CD14-positive monocyte (primary cell): Measurements from ENCODE around the gene GULP1. TPM values are rescaled to one million over a fixed set of nuclear protein-coding genes. Genes with fewer than 3 reads are reported as not detected.

Experiments
- DNase-seq, 3 donors: peaks; one replicate each; pipeline ENCODE4 v3.0.0-alpha.2; 2011 to 2022
- H2AFZ ChIP-seq: 2 replicates; pipeline ENCODE4 v1.6.0; 2012; ENCODE audit warnings: mild to moderate bottlenecking, low read depth, low read length, inconsistent platforms; ENCODE audit not compliant: insufficient read depth, poor library complexity, severe bottlenecking
- H3K27ac ChIP-seq, 2 donors: 1 replicate in 1 of 2; 2 replicates in 1 of 2; pipeline ENCODE4 v1.5.1; 2012 to 2013; ENCODE audit warnings: low read length in 2 of 2, control low read depth in 1 of 2, inconsistent platforms in 1 of 2, low read depth in 1 of 2, mild to moderate bottlenecking in 1 of 2
- H3K27me3 ChIP-seq, 2 donors: one replicate each; pipeline versions ENCODE4 v1.6.0 to v1.6.1; 2011 to 2013; ENCODE audit warnings: low read length in 2 of 2; ENCODE audit not compliant: control insufficient read depth in 2 of 2, insufficient read depth in 2 of 2
- H3K36me3 ChIP-seq, 2 donors: replicated peaks in 1 of 2; 1 replicate in 1 of 2; 2 replicates in 1 of 2; pipeline versions ENCODE4 v1.5.1 to v1.6.1; 2012 to 2013; ENCODE audit warnings: low read length in 2 of 2, control low read depth in 1 of 2, inconsistent platforms in 1 of 2, mild to moderate bottlenecking in 1 of 2; ENCODE audit not compliant: insufficient read depth in 2 of 2, control insufficient read depth in 1 of 2
- H3K4me1 ChIP-seq, 2 donors: 1 replicate in 1 of 2; 2 replicates in 1 of 2; pipeline versions ENCODE4 v1.5.1 to v1.6.1; 2012 to 2013; ENCODE audit warnings: low read length in 2 of 2, control low read depth in 1 of 2, inconsistent platforms in 1 of 2, mild to moderate bottlenecking in 1 of 2, moderate library complexity in 1 of 2; ENCODE audit not compliant: insufficient read depth in 2 of 2, control insufficient read depth in 1 of 2
- H3K4me2 ChIP-seq: replicated peaks from 2 replicates; pipeline ENCODE3; 2012; ENCODE audit warnings: low read length, moderate library complexity, mild to moderate bottlenecking; ENCODE audit not compliant: poor library complexity, severe bottlenecking; ENCODE audit errors: extremely low read depth
- H3K4me3 ChIP-seq, 3 experiments: fragments of 200-600 bp in 1 of 3; sonication (generic) in 1 of 3; replicated peaks in 1 of 3; 1 replicate in 2 of 3; 2 replicates in 1 of 3; pipeline ENCODE4 v1.5.1; 2011 to 2013; ENCODE audit warnings: low read length in 3 of 3, mild to moderate bottlenecking in 3 of 3, control low read depth in 2 of 3, low read depth in 2 of 3, inconsistent platforms in 1 of 3, moderate library complexity in 1 of 3
- H3K79me2 ChIP-seq: 2 replicates; pipeline ENCODE4 v1.6.0; 2012; ENCODE audit warnings: mild to moderate bottlenecking, control low read depth, inconsistent platforms, low read length, moderate library complexity; ENCODE audit not compliant: insufficient read depth
- H3K9ac ChIP-seq: 2 replicates; pipeline ENCODE4 v1.6.0; 2017; ENCODE audit warnings: low read length, mild to moderate bottlenecking; ENCODE audit not compliant: insufficient read depth, poor library complexity, severe bottlenecking
- H3K9me3 ChIP-seq, 2 donors: replicated peaks in 1 of 2; 1 replicate in 1 of 2; 2 replicates in 1 of 2; pipeline versions ENCODE4 v1.5.1 to v1.6.1; 2012 to 2013; ENCODE audit warnings: low read length in 2 of 2, control low read depth in 1 of 2; ENCODE audit not compliant: control insufficient read depth in 1 of 2, insufficient read depth in 1 of 2
- H4K20me1 ChIP-seq: 2 replicates; pipeline ENCODE4 v1.6.0; 2012; ENCODE audit warnings: mild to moderate bottlenecking, low read length, control low read depth, moderate library complexity; ENCODE audit not compliant: insufficient read depth
- H3K27ac Mint-ChIP-seq, 7 donors: one replicate each; pipeline ENCODE4 v1.8.0; 2020; ENCODE audit warnings: mild to moderate bottlenecking in 7 of 7, mixed read lengths in 7 of 7, moderate library complexity in 6 of 7, inconsistent platforms in 2 of 7
- H3K27me3 Mint-ChIP-seq, 3 donors: one replicate each; pipeline ENCODE4 v1.8.0; 2021 to 2022; ENCODE audit warnings: low read depth in 3 of 3, mild to moderate bottlenecking in 3 of 3, mixed read lengths in 3 of 3, moderate library complexity in 3 of 3, inconsistent platforms in 1 of 3
- H3K36me3 Mint-ChIP-seq, 2 donors: one replicate each; pipeline ENCODE4 v1.8.0; 2020; ENCODE audit warnings: mixed read lengths in 2 of 2, inconsistent platforms in 1 of 2, mild to moderate bottlenecking in 1 of 2
- H3K4me1 Mint-ChIP-seq: one replicate; pipeline ENCODE4 v1.8.0; 2020; ENCODE audit warnings: mild to moderate bottlenecking, mixed read lengths
- H3K4me3 Mint-ChIP-seq, 2 donors: one replicate each; pipeline ENCODE4 v1.8.0; 2020; ENCODE audit warnings: mild to moderate bottlenecking in 2 of 2, mixed read lengths in 2 of 2, moderate library complexity in 1 of 2
- H3K9me3 Mint-ChIP-seq, 7 donors: one replicate each; pipeline ENCODE4 v1.8.0; 2020 to 2022; ENCODE audit warnings: mixed read lengths in 7 of 7, mild to moderate bottlenecking in 6 of 7, moderate library complexity in 6 of 7, inconsistent platforms in 2 of 7
- CTCF ChIP-seq: fragments of 200-600 bp; IDR thresholded peaks from one replicate; pipeline ENCODE4 v1.8.0; 2022; ENCODE audit warnings: antibody characterized with exemption, mild to moderate bottlenecking
- WGBS: methylation state at CpG from one replicate; pipeline ENCODE4 v1.1.5; 2013; ENCODE audit warnings: missing lambda C conversion rate; ENCODE audit not compliant: insufficient coverage; 5-methylcytosine and 5-hydroxymethylcytosine counted together
- intact Hi-C, 2 donors: fragments of 100-400 bp; cut with micrococcal nuclease; formaldehyde crosslinking; loops; one replicate each; pipeline versions ENCODE4 v1.15.0 to v1.15.1; 2023
- polyA plus RNA-seq, 3 donors: library from polyadenylated mRNA; depleted of rRNA in 1 of 3; unstranded in 2 of 3; stranded (reverse) in 1 of 3; fragments of 300-500 nt in 2 of 3; fragments of >200 nt in 1 of 3; fragmentation: Illumina TruSeq in 2 of 3; gene quantifications; 1 replicate in 2 of 3; 2 replicates in 1 of 3; pipeline ENCODE4 v1.2.3, GENCODE V29; 2012 to 2021

Gene GULP1
- polyA plus RNA-seq, 3 donors = not detected

GRCh38 chr2:188523919-188524318 is 232.2 kb downstream of the GULP1 start:
- H3K27ac ChIP-seq = no peak overlapping the region
- H3K27me3 ChIP-seq = no peaks in the 10 kb centered on the region
- peaks cover 0 to 2% (median 0%) of the 10 kb centered on the region in 3 donors for H3K27me3 Mint-ChIP-seq
- H3K9ac ChIP-seq = no peak overlapping the region
- H3K4me3 Mint-ChIP-seq = no peak overlapping the region
- intact Hi-C loops = no loop called here
- TF ChIP-seq CTCF = no peak
- H3K9me3 ChIP-seq = no peaks in the 10 kb centered on the region
- no peak overlapping the region for H3K4me3 ChIP-seq
- no peaks in the 10 kb centered on the region for H3K79me2 ChIP-seq
- H3K4me1 Mint-ChIP-seq = no peaks in the 10 kb centered on the region
- H3K9me3 Mint-ChIP-seq = no peaks in the 10 kb centered on the region
- no peak for DNase-seq
- no peak overlapping the region for H3K27ac Mint-ChIP-seq
- H3K36me3 Mint-ChIP-seq = no peaks in the 10 kb centered on the region
- H3K36me3 ChIP-seq = no peaks in the 10 kb centered on the region
- H3K4me1 ChIP-seq = no peaks in the 10 kb centered on the region
- H3K4me2 ChIP-seq = no peak overlapping the region
- H4K20me1 ChIP-seq = no peaks in the 10 kb centered on the region
- WGBS = no CpG with 5 or more reads among the region's 1 CpG
- H2AFZ ChIP-seq = no peak overlapping the region

- Histone ChIP-seq H3K36me3 (no peaks in the 10 kb centered on the region), H4K20me1 (no peaks in the 10 kb centered on the region), H3K27ac (no peak overlapping the region), H2AFZ (no peak overlapping the region), H3K9me3 (no peaks in the 10 kb centered on the region), H3K4me2 (no peak overlapping the region), H3K4me3 (no peak overlapping the region), H3K79me2 (no peaks in the 10 kb centered on the region), H3K27me3 (no peaks in the 10 kb centered on the region), H3K4me1 (no peaks in the 10 kb centered on the region), H3K9ac (no peak overlapping the region)
- TF ChIP-seq CTCF = peak; percentile 61
- no CpG with 5 or more reads among the region's 2 CpGs for WGBS
- Mint-ChIP-seq H3K27ac (no peak overlapping the region), H3K9me3 (no peaks in the 10 kb centered on the region), H3K27me3 (peaks cover 0 to 2% (median 0%) of the 10 kb centered on the region in 3 donors), H3K4me1 (no peaks in the 10 kb centered on the region), H3K36me3 (no peaks in the 10 kb centered on the region), H3K4me3 (no peak overlapping the region)
- intact Hi-C loops = no loop called here
- no peak for DNase-seq
Measured at GRCh38 chr2:188524519-188525113, 232.9 kb downstream of the GULP1 start.
